GM21423 (cell line): Measurements from ENCODE around the gene GRIN3A.
"Not testable (repeated sequence)": the region's sequence is repeated elsewhere in the genome, so short reads cannot be mapped to it uniquely, and the experiment has no call there.

Experiments
- ATAC-seq: cut with Tn5 transposase; IDR thresholded peaks from one replicate; pipeline ENCODE4 v1.9.1; 2021; ENCODE audit warnings: mild to moderate bottlenecking, moderate library complexity; ENCODE audit not compliant: unreplicated experiment

The GRIN3A gene

DNA sequence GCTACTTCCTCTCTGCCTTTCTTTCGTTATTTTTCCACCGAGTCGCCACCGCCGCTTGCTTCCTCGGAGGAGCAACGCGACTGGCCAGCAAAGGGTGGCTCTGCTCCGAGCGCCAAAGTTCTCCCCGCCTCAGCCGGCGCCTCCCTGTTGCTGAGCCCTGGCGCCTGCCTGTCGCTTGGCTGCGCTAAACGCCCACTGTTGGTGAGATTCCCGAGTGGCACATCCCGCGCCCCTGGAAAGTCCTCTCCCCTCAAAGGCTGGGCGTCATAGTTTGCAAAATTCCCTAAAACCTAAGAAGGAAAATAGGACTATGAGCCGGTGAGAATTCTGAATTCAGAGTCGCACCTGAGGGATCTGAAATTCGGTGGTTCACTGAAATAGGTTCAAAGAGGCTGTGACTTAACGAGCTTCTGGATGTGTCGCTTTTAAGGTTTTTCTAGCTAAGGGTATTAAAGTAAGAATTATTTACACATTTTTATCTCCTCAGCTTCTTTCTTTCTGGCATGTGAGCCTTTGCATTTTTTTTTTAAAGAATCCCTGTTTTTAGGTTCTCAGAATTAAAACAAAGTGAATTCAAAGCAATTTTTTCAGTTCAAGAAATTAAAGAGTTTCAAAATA, at the start of gene GRIN3A:
Gene GRIN3A (minus strand): TSS at position 82 of the 618 bp plus-strand sequence. CDS start 668 bp downstream, outside the sequence.
- no peak for ATAC-seq

DNA sequence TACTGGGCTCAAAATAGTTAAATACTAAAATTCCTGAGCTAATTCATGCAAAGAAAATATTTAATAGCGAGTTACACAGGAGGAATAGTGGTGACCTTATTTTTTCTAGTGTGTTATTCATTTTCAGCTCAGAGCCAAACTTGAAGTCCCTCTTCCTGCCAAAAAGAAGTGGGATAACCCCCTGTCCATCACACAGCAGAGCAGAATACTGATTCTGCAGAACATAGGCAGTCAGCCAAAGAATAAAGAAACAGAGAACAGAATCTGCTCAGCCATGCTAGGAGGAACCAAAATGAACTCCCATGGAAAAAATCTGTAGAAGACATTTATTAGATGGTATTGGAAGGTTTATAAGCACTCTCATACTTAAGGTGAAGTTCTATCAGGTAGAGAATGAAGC, 49.4 kb upstream of the GRIN3A start:
- no peak for ATAC-seq

DNA sequence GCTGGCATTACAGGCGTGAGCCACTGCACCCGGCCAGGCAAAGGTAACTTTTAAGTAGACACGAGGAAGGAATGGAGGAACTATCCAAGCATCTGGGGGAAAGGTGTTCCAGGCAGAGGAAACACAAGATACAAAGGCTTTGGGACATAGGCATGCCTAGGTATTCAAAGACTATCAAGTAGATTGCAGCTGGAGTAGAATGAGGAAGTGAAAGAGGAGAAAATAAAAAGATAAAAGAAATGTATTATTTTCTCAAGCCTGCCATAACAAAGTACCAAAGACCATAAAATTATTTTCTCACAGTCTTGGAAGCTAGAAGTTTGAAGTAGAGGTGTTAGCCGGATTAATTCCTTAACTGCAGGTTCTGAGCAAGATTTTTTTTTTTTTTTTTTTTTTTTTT, 39.9 kb upstream of the GRIN3A start:
- ATAC-seq = no peak

DNA sequence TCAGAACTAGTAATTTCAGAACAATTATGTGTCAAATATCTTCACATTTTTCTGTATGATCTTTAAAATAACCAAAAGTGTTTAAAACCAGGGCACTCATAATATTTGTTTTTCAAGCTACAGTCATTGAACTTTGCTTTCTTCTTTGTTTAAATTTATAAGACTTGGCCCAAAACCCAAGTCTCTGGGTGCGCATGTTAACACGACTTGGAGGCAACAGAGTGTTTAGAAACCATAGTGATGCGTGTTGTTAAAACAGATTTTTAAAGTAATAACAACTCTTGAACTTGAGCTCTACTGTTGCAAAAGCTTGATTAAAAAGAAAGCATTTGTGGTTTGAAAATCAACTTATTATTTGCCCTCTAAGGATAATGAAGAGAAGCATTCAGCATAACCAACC, 26.0 kb upstream of the GRIN3A start:
- no peak for ATAC-seq

DNA sequence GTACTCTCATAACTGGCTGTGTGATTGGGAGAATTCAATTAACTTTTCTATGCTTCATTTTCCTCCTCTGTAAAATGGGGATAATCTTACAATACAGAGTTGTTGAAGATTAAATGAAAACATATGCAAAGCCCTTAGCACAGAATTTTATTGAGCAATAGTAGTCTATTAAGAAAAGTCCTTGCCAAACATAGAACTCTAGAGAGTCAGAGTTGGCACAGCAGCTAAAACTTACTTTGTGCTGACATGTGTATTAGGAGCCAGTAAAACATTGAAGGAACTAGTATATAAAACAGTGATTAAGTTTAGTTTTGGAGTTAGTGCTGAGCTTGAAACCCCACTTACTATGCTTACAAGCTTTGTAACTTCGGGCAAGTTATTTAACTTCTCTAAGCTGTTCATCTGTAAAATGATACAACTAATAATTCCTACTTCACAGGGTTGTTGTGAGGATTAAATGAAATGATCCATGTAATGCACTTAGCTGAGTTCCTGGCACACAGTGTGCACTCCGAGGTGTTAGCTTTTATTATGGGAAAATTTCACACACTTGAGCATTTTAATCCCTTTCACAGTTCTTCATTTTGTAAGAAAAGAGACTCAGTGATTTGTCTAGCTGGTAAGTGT, 20.0 kb upstream of the GRIN3A start:
- no peak for ATAC-seq

DNA sequence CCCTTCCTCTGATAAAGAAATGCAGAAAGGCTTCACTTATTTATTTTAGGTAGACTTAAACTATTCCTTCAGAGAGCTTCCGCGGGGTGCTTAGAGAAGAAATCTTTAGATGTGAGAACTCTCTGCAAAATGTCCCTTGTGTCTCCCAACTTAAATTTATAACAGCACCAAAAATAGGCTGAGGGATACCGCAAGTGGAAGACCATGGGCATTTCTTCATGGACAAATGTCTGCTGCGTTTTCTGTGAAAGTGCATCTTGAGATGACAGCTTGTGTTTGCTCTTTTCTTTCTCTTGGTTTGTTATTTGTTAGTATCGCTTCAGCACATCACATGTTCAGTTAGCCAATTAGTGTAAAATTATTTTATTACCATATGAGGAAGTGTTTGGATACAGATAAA, 15.3 kb upstream of the GRIN3A start:
- no peak for ATAC-seq

DNA sequence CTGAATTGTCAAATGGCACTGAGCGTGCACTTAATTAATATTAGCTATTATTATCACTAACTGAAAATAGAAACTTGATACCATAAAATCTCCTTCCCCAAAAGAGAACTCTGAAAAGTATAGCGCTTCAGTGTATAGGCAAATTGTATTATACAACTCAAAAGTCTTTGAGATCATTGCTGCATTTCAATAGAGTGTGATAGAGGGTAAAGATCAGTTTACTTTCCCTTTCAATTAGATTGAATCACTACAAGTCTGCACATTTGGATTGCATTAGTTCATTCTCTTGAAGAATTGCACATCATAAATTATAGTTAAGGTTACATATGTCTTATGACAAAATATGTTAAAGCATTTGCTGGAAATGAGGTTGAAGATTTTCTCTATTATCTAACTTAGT, 13.4 kb upstream of the GRIN3A start:
- ATAC-seq = no peak

DNA sequence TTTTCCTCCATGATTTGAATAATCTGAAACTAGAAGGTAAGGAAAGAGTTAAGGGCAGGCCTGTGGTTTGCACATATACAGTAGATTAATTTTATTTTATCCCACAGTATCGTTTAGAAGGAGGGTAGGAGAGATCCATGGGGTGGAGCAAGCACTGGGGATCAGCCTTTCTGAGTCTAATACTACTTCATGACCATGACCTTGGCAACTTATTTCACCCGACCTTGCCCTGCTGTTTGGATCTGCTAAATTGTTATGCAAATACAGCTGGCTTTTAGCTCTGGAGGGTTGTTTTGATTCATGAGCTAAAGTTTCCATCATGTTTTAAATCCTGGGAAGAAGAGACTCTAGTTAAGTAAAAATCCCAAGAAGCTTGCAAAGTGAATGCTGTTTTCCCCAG, 864 bp upstream of the GRIN3A start:
- no peak for ATAC-seq

DNA sequence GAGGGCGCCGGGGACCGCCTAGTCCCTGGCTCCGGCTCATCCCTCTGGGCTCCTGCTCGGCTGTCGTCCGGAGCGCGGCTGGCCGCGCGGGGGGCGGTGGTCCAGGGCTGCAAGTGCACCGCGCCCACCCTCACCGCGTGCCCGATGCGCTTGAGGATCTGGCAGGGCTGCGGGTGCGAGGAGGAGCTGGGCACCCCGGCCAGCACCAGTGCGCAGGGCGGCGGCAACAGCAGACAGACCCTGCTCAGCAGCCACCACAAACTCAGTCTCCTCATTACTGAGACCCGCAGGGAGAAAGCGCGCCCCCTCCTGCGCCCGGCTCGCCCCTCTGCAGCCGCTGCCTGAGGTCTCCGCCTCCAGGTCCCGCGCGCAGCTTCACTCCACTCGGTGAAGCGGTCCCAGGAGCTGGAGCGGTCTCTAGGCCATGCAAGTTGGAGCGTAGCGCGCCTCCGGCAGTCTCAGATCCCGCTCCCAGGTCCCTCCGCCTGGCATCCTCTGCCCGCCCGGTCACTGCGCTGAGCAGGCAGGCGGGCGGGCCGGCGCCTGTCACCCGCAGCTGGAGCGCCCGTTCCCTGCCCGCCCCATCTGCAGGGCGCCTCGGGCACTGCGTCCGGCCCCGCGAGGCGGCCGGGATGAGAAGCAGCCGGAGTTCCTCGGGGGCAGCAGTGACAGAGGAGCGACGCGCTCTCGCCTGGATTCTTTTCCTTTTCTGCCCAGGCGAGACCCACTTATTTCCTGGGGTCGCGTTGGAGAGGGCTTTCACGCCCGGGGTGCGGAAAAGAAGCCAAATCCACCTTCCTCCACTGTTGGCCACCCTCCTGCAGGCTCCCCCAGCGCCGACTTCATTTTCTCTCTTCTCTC, 512 bp downstream of the GRIN3A start:
- no peak for ATAC-seq

DNA sequence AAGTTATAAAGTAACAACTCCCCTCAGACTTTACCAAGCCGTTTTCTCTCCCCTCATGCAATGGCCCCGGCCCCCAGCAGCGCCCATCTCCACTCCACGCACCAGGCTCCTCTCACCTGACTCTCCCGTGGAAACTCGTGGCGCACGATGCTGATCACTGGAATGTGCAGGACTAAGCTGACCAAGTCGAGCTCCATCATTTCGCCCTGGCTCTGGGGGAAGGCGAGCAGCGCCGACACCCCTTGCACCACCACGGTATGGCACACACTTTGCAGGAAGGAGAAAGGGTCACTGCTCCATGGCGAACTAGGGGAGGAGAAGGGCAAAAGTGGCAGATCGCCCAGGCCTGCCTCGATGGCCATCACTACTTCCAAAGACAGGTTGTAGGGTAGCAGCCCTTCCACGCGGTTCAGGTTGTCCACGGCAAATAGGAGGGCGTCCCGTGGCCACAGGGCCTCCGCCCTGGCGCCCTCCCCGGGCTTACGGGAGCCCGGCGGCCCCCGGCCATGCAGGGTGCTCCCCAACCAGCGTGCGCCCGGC, 1.2 kb downstream of the GRIN3A start:
- ATAC-seq = no peak

DNA sequence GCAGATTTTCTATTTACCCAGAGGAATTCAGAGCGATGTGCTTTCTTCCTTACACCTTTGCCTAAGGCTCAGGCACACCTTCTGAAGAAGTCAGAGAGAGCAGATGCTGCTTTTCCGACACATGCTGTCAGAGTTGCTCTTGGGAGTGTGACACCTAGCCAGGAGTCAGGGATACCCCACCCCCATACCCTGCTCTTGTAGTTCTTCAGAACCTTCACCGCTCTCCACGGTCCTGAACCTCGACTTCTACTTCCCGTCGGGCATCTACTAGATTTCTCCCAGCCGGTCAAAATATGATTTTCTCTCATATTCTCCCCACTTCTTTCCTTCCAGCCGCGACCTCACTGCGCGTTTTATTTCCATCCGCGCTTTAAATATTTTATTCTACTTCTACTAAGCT, 1.7 kb downstream of the GRIN3A start:
- no peak for ATAC-seq

DNA sequence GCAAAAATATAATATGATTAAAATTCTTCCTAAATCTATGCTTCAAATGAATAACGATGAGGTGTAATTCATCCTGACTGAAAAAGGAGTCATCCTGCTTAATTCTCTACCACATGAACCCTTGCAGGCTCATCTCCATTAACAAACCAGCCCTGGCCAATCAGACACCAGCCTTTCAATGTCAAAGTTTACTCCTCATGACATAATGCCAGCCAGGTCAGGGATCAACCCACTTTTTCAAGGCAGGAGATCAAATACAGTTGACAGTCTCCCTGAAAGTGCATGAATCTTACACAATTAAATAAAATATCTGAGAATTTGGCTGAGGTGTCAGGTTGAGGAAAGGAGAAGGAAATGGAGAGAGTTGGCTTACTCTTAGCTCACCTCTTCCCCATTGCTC, 7.0 kb downstream of the GRIN3A start:
- no peak for ATAC-seq

DNA sequence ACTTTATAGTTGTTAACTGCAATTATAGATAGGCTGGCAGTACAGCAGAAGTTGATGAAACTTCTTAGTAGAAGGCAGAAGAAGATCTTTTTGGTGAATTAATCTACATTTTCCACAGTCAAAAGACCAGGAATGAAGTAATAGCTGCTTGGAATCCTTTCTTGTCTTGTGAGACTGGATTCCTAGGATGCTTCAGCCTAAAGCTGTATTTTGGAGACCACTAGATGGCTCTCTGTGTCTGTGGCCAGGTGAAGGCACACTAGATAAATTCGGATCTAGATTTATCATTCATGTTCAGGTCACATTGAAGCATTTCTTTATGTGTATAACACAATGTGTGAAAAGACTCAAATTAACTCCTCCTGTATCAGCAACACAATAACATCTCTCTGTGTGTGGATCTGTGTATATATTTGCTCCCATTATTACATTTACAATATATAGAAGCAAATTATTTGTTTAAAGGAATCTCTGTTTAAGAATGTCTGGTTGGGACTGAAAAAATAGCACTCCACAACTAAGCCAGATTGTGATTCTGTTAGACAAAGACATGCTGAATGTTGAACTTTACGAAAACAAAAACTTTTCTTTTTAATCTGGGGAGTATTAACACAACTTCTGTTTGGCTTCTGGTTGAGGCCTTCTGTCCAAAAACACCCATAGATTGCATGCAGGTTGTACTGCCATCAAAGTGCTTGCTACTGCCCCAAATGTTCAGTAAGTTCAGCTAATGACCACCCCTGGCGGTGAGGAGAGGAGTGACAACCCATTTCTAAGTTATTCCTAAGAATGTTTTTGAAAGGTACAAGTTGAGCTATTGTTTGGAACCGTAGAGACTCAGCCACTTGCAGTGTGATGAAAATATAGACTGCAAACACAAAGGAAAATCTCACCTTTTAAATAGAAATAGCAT, 10.6 kb downstream of the GRIN3A start:
- peak; percentile 88 for ATAC-seq

DNA sequence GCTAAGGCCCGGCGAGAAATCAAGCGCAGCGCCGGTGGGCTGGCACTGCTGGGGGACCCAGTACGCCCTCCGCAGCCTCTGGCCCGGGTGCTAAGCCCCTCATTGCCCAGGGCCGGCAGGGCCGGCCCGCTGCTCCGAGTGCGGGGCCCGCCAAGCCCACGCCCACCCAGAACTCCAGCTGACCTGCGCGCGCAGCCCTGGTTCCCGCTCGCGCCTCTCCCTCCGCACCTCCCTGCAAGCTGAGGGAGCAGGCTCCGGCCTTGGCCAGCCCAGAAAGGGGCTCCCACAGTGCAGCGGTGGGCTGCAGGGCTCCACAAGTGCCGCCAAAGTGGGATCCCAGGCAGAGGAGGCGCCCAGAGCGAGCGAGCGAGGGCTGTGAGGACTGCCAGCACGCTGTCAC, 14.2 kb downstream of the GRIN3A start:
- ATAC-seq = not testable (repeated sequence)

DNA sequence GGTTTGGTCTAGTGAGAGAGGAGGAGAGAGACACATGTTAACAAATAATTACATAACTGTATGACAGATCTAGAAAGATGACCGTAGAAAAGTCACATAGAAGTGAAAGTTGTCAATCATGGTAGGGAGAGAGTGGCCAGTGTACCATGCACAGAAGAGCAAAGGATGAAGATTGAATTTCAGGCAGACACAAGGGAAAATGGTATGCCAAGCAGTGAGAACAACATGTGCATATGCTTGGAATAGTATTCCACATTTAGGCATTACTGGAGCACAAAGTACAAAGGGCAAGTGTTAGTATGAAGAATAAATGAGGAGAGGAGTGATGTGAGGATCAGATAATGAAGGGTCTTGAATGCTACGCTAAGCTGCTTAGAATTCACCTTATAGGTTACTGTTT, 20.3 kb downstream of the GRIN3A start:
- ATAC-seq = no peak

DNA sequence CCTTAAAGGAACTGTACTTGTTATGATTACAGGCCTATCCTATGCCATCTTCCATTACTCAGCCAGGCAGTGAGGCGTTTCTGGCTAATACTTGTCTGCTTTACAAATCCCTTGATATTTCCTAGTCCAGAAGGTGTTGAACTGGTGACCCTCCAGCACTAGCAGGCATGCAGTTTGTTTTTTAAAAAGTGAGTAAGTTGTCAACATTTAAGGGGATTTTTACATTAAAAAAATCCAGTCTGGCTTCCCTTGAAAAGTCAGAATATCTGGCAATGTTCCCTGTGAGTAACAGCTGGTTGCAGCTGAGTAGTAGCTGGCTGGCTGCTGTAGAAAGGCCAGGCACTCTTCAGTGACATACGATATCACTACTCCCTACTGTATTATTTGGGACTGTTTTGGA, 21.8 kb downstream of the GRIN3A start:
- ATAC-seq = no peak

DNA sequence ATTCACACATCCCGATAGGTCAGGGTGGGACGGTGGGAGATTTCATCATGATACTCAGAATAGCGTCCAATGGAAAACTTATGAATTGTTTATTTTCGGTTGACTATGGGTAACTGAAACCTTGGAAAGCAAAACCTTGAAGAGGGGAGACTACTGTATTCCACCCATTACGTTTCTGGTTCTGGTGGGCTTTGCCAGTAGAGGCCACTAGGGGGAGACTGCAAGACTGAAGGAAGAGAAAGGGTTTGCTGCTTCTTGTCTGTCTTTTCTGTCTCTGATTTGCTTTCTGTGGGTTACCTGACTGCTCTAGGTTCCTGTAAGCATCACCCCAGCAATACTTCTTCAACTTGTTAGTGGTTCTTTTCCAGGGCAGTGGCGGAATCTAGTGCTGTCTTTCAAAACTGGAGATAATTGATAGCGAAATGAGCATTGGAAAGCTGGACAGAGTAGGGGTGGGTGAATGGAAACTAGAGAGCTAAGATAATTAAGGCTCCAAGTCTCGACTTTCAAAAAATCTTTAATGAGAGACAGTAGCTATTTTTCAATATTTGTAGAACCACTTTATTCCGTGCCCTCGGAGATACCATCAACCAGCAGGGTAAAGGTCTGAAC, 27.0 kb downstream of the GRIN3A start:
- ATAC-seq = no peak

DNA sequence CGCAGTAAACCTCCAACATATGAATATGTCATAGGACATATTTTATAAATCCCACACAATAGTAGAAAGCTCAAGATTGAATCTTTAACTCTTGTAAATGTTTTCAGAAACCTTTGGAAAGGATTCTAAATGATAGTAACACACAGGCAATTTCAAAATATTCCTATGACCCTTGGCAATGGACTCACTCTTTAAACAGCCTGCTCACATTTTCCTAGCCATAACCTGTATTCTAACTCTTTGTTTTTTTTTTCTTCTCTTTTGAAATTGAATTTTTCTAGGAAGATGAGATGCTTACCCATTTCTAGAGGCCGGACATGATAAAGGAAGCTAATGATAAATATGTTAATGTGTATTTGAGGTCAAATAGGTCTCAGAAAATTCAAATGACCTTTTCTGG, 29.6 kb downstream of the GRIN3A start:
- no peak for ATAC-seq

DNA sequence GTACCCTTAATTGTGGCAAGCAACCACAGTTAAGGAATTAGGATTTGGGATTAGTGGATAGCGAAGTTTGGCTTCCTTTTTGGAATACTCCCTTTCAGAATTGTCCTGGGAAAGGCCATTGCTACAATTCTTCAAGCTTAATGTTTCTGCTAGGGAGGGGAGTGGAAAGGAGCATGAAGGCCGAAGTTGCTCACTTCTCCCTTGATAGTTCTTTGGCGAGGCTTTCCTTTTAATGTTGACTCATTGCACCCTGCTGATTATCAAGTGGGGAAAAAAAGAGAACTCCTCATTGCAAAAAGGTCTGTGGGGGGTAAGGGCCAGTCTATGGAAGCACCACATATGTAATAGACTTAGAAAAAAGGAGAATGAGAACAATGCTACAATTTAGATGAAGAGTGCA, 30.7 kb downstream of the GRIN3A start:
- no peak for ATAC-seq

DNA sequence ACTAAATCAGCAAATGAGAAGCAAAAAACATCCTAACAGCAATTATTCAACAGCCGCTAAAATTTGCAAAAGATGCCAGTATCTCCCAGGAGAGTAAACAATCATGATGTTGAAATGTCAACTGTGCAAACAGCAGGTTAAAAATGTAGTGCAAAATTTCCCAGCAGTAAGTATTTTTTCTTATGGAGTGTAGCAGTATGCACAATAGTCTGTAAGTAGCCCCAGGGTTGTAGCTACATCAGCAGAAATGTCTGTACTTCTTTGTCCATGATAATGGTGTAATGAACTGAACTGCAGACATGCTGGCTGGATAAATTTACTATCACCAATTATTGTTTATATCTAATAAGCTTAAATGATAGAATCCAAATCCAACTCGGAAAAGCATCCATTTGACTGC, 31.4 kb downstream of the GRIN3A start:
- ATAC-seq = no peak
